ENCODE measurements around the gene TPP1.
A peak's percentile ranks its signal among the peaks of the same experiment; 100 is the strongest.

TPP1 gene

DNA sequence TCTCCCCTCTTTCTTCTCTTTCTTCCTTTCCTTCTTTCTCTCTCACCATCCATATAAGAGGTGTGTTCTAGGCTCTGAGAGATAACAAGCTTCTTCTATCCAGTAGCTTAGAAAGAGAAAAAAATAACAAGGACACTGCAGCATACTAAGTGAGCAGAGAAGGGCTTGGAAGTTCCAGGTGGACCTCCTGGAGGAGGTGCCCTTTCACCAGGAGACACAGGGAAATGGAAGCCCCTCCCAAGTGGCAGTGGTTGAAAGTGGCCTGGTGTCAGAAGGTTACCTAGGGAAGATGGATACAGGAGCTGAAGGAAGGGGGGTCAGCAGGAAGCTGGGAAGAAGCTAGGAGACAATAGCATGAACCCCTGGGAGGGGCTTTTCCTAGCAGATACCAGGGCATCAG, 30.9 kb upstream of the TPP1 start:
- H3K27me3 ChIP-seq, result no peaks in the 10 kb centered on the region
- no peaks in the 10 kb centered on the region; the same call in 1 of the 2 replicates for H3K4me1 ChIP-seq
- H3K9me3 ChIP-seq, result no peaks in the 10 kb centered on the region
- no peaks in the 10 kb centered on the region for H3K36me3 ChIP-seq
- DNase-seq, result no peak
- TF ChIP-seq, protein P1, sequence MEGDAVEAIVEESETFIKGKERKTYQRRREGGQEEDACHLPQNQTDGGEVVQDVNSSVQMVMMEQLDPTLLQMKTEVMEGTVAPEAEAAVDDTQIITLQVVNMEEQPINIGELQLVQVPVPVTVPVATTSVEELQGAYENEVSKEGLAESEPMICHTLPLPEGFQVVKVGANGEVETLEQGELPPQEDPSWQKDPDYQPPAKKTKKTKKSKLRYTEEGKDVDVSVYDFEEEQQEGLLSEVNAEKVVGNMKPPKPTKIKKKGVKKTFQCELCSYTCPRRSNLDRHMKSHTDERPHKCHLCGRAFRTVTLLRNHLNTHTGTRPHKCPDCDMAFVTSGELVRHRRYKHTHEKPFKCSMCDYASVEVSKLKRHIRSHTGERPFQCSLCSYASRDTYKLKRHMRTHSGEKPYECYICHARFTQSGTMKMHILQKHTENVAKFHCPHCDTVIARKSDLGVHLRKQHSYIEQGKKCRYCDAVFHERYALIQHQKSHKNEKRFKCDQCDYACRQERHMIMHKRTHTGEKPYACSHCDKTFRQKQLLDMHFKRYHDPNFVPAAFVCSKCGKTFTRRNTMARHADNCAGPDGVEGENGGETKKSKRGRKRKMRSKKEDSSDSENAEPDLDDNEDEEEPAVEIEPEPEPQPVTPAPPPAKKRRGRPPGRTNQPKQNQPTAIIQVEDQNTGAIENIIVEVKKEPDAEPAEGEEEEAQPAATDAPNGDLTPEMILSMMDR (IDR thresholded peaks at IDR 0.05; ENCODE audit: low read depth, low read length), result no peak
- no peak overlapping the region for H3K4me3 ChIP-seq (ENCODE audit: low read depth, low read length)

DNA sequence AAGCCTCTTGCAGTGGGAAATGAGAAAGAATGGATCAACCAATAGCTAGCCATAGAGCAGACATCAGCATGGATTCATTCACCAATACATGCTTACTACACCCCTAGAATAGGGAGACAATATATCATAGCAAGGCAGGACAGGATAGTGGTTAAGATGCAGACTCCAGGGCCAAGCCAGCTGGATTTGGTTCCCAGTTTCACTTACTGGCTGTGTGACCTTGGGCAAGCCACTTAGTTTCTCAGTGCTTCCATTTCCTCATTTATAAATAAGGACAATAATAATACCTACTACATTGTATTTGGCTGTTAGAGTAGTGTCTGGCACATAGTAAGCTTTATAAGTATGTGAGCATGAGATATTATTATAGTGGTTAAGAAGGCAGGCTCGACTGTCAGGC, 29.3 kb upstream of the TPP1 start:
- H3K4me3 ChIP-seq (ENCODE audit: low read depth, low read length), result no peak overlapping the region
- TF ChIP-seq, protein P1 (IDR thresholded peaks at IDR 0.05; ENCODE audit: low read depth, low read length), result no peak
- H3K4me1 ChIP-seq, result no peaks in the 10 kb centered on the region; the same call in 1 of the 2 replicates
- no peak for DNase-seq
- no peaks in the 10 kb centered on the region for H3K27me3 ChIP-seq
- no peaks in the 10 kb centered on the region for H3K9me3 ChIP-seq
- no peaks in the 10 kb centered on the region for H3K36me3 ChIP-seq

DNA sequence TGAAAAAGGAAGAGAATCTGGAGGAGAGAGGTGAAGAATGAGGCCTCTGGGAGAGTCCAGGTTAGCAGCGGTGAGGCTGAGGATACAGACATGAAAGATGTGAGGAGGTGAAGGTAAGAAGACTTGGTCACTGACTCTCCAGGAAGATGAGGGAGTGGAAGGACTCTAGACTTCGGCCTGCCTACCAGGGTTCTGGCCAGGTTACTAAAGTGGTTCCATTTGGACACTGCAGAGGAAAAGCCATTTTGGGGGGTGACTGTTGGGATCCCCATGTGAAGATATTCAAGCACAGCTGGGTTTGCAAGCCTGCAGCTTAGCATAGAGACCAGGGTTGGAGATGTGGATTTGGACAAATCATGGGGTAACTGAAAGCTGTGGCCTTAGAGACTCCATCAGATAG, 28.6 kb upstream of the TPP1 start:
- Histone ChIP-seq H3K36me3 (no peaks in the 10 kb centered on the region), H3K27me3 (no peaks in the 10 kb centered on the region), H3K4me3 (ENCODE audit: low read depth, low read length) (no peak overlapping the region), H3K4me1 (no peaks in the 10 kb centered on the region; the same call in 1 of the 2 replicates), H3K9me3 (no peaks in the 10 kb centered on the region)
- TF ChIP-seq, protein P1 (IDR thresholded peaks at IDR 0.05; ENCODE audit: low read depth, low read length), result no peak
- DNase-seq, result no peak

DNA sequence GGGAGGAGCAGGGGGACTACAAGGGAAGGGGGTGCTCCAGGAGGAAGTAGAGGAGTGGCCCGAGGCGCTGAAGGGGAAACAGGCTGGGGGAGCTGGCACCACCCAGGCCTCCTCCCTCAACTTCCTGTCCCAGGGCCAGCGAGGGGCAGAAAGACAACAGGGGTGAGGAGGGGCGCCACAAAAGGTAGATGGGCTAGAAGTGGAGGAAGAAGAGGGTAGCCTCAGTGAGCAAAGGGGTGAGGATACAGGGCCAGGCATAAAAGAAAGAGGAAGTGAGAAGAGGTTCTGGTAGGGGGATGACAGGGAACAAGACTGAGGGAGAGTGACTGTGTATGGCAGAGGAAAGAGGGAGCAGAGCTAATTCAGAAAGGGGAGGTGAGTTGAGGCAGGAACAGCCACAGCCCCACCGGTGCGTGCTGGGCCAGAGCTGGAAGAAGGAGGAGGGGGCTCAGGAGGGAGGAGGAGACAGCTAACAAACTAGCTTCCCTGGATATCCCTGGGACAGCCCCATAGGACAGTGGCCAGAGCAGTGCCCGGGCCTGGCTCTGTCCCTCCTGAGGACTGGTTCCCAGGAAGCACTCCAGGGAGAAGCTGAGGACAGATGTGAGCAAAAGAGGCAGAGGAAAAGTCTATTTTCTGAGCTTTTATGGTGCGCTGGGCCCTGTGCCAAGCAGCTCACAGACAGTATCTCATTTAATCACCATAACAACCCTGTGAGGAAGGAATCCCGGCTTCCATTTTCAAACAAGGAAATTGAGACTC, 27.9 kb upstream of the TPP1 start:
- Histone ChIP-seq H3K27me3 (no peaks in the 10 kb centered on the region), H3K4me1 (no peaks in the 10 kb centered on the region; the same call in 1 of the 2 replicates)
- no peak for DNase-seq

DNA sequence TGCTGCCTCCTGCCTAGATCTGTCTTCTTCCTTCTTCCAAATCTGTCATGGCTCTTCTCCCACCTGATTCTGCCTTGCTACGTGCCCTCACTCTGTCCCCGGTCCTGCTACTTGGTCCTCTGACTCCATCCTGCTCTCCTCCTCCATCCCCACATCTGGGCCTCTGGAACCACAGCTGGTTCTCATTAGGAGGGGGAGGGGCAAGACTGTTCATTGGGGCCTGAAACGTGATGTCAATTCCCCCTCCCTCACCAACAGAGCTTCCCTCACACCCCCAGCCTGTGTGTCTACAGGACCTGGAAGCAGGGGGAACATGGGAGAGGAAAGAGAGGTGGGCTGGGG, 27.3 kb upstream of the TPP1 start:
- no peaks in the 10 kb centered on the region for H3K27me3 ChIP-seq
- H3K4me3 ChIP-seq (ENCODE audit: low read depth, low read length), result no peak overlapping the region
- peak; percentile 23 for DNase-seq
- no peaks in the 10 kb centered on the region; the same call in 1 of the 2 replicates for H3K4me1 ChIP-seq
- TF ChIP-seq, protein P1 (IDR thresholded peaks at IDR 0.05; ENCODE audit: low read depth, low read length), result no peak
- no peaks in the 10 kb centered on the region for H3K9me3 ChIP-seq
- H3K36me3 ChIP-seq, result no peaks in the 10 kb centered on the region

More for the DNA sequence above, 27.9 kb upstream of the TPP1 start:
- H3K9me3 ChIP-seq, result no peaks in the 10 kb centered on the region
- no peaks in the 10 kb centered on the region for H3K36me3 ChIP-seq
- TF ChIP-seq, protein P1 (IDR thresholded peaks at IDR 0.05; ENCODE audit: low read depth, low read length), result no peak
- H3K4me3 ChIP-seq (ENCODE audit: low read depth, low read length), result no peak overlapping the region

DNA sequence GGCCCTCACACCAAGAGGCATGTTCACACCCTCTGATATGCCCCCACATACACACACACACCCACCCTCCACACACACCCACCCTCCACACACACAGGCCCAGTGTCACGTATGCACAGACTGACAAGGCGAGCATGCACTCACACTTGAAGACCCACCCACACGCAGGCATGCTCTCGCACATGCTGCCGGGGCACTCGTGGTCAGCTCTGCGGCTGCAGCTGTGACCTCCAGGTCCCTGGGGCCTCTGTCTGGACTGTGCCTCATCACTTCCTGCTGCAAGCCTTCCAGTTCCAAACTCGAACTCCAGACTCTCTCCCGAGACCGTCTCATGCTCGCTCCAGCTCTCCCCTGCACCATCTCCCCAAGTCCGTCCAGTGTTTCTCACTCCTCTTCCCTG, 26.8 kb upstream of the TPP1 start:
- TF ChIP-seq, protein P1 (IDR thresholded peaks at IDR 0.05; ENCODE audit: low read depth, low read length), result no peak
- Histone ChIP-seq H3K4me3 (ENCODE audit: low read depth, low read length) (no peak overlapping the region), H3K4me1 (no peaks in the 10 kb centered on the region; the same call in 1 of the 2 replicates), H3K36me3 (no peaks in the 10 kb centered on the region), H3K9me3 (no peaks in the 10 kb centered on the region), H3K27me3 (no peaks in the 10 kb centered on the region)
- no peak for DNase-seq

Measured in BE2C (cell line).